ENCODE data around the gene ZNF18. TPM values are rescaled to one million over a fixed set of nuclear protein-coding genes. Genes with fewer than 3 reads are reported as not detected.
A peak's percentile ranks its signal among the peaks of the same experiment; 100 is the strongest.

The ZNF18 gene
- total and polyA plus RNA-seq, 2 of the 13 experiments (the other 11 are each of a cell fraction or from before 2014, with no cell fraction given) = 2.4 to 5.4 TPM

- TF ChIP-seq STAG1 (CRISPR knock-in tag; IDR thresholded peaks at IDR 0.05) = peak; percentile 69
- peak; percentile 50 for TF ChIP-seq SMC3 (IDR thresholded peaks at IDR 0.05; ENCODE audit: low read length)
- TF ChIP-seq TERF1 (CRISPR knock-in tag; IDR thresholded peaks at IDR 0.05) = no peak
- TF ChIP-seq TOPORS (CRISPR knock-in tag; IDR thresholded peaks at IDR 0.05) = no peak
- TF ChIP-seq CTCF (CRISPR knock-in tag; IDR thresholded peaks at IDR 0.05) = peak; percentile 67
Observed at GRCh38 chr17:11986942-11987329, 10.3 kb downstream of the ZNF18 start.

More at GRCh38 chr17:11986942-11987329, 10.3 kb downstream of the ZNF18 start:
- Histone ChIP-seq H3K36me3 (replicated peaks in 1 of 2; ENCODE audit: control insufficient read depth in 1 of 2, insufficient read depth in 2 of 2, low read length in 2 of 2) (peaks cover 6 to 10% of the 10 kb centered on the region in 2 experiments; a peak in 3 of 5 replicates), H3K4me1 (ENCODE audit: insufficient read depth, low read length) (peaks cover 35% of the 10 kb centered on the region), H4K20me1 (ENCODE audit: insufficient read depth, low read length) (no peaks in the 10 kb centered on the region), H3K4me3 (replicated peaks in 1 of 3; ENCODE audit: insufficient read depth in 1 of 3, low read depth in 2 of 3, low read length in 3 of 3) (peak overlapping the region in 2 of 3 experiments; percentile 19 to 38; a peak in 2 of 6 replicates), H3K79me2 (ENCODE audit: insufficient read depth, low read length) (no peaks in the 10 kb centered on the region), H3K4me2 (ENCODE audit: low read depth, low read length) (peak overlapping the region; percentile 86), H3K9me3 (ENCODE audit: low read length) (no peaks in the 10 kb centered on the region), H3K27me3 (ENCODE audit: control insufficient read depth in 1 of 2, insufficient read depth in 2 of 2, low read length in 2 of 2) (no peaks in the 10 kb centered on the region), H3K9ac (ENCODE audit: insufficient read depth, low read depth, low read length) (no peak overlapping the region), H2AFZ (ENCODE audit: low read length) (no peak overlapping the region), H3K27ac (ENCODE audit: extremely low read length, insufficient read depth, low read length) (peak overlapping the region; percentile 64)
- 18% methylated on average over 5 of the region's 5 CpGs for WGBS (ENCODE audit: low lambda C conversion rate)
- FAIRE-seq (no peak), ATAC-seq (peak; percentile 72), DNase-seq (ENCODE audit: low spot score) (peak; percentile 37)
- BruUV-seq (replicated peaks) = no TSS peak
- in situ Hi-C loops (cut with HindIII; ENCODE audit: extremely low pct_ligation_motif_present, low pct_unique_long_range_greater_than_20kb) (loop anchor here (10.0 kb wide), 1 partner anchor 1112 kb away; no protein-coding TSS in a partner anchor), intact Hi-C loops (cut with micrococcal nuclease; ENCODE audit: unreplicated experiment) (loop anchor here (5.0 kb wide), 1 partner anchor 1110 kb away; no protein-coding TSS in a partner anchor)
- ChIA-PET CTCF (ENCODE audit: low intra/inter-chr PET ratio, low total read pairs) (interaction anchor here (0.9 kb wide), 1 partner anchor 342 kb away, joined by 3 read pairs; no protein-coding TSS in a partner anchor), POLR2A (interaction anchor here (1.4 kb wide), 1 partner anchor 10 kb away, joined by 9 read pairs; the partner anchor contains the start of gene ZNF18)

Data from HepG2 (cell line).